IMR-90 (cell line): ENCODE results near the gene BTBD10. TPM values are rescaled to one million over a fixed set of nuclear protein-coding genes. Genes with fewer than 3 reads are reported as not detected.

ENCODE experiments used
- ATAC-seq: fragments of 200-7000 bp; cut with Tn5 transposase; 2 replicates; pipeline ENCODE4 v1.9.1; 2020; ENCODE audit warnings: low read depth, mild to moderate bottlenecking, moderate library complexity
- BruUV-seq: library from RNA; stranded (reverse); fragments of 400-500 nt; replicated peaks from 2 replicates; lab custom pipeline; 2021; lab: Mats Ljungman, UMichigan
- CTCF ChIA-PET: fragments of 300-600 bp; formaldehyde crosslinking; extraction: SDS; loops from one replicate; lab custom pipeline; 2021; ENCODE audit warnings: antibody characterized with exemption; lab: Yijun Ruan, JAX
- POLR2A ChIA-PET: fragments of 300-600 bp; sonication (Branson Sonifier 250); formaldehyde crosslinking; loops from one replicate; lab custom pipeline; 2022; ENCODE audit warnings: antibody characterized with exemption; ENCODE audit not compliant: unreplicated experiment; lab: Charles Lee
- DNase-seq: peaks from one replicate; pipeline ENCODE4 v3.0.0; 2013
- H2AFZ ChIP-seq: replicated peaks from 2 replicates; pipeline ENCODE3; 2013; ENCODE audit warnings: low read length, mild to moderate bottlenecking; ENCODE audit not compliant: poor library complexity
- H2AK5ac ChIP-seq: 2 replicates; pipeline ENCODE4 v1.6.1; 2013; ENCODE audit warnings: low read depth, low read length, inconsistent platforms
- H2AK9ac ChIP-seq: replicated peaks from 2 replicates; pipeline ENCODE3; 2013; ENCODE audit warnings: mild to moderate bottlenecking, low read depth, low read length, moderate library complexity; ENCODE audit not compliant: poor library complexity
- H2BK120ac ChIP-seq: 2 replicates; pipeline ENCODE4 v1.6.1; 2013; ENCODE audit warnings: low read depth, low read length, inconsistent platforms
- H2BK15ac ChIP-seq: 3 replicates; pipeline ENCODE4 v1.6.1; 2013; ENCODE audit warnings: low read depth, low read length, inconsistent platforms
- H2BK20ac ChIP-seq: 2 replicates; pipeline ENCODE4 v1.6.1; 2013; ENCODE audit warnings: low read depth, mild to moderate bottlenecking, inconsistent platforms, low read length, moderate library complexity
- H2BK5ac ChIP-seq: 2 replicates; pipeline ENCODE4 v1.6.1; 2013; ENCODE audit warnings: mild to moderate bottlenecking, low read depth, low read length, inconsistent platforms; ENCODE audit not compliant: poor library complexity, severe bottlenecking
- H3K14ac ChIP-seq: replicated peaks from 2 replicates; pipeline ENCODE4 v1.6.1; 2013; ENCODE audit warnings: low read depth, low read length, inconsistent platforms
- H3K18ac ChIP-seq: 2 replicates; pipeline ENCODE4 v1.6.1; 2013; ENCODE audit warnings: low read depth, low read length, control low read depth
- H3K23ac ChIP-seq: 2 replicates; pipeline ENCODE4 v1.6.1; 2013; ENCODE audit warnings: low read depth, low read length, inconsistent platforms
- H3K27ac ChIP-seq: 2 replicates; pipeline ENCODE4 v1.5.1; 2013; ENCODE audit warnings: mild to moderate bottlenecking, control low read depth, low read length; ENCODE audit not compliant: insufficient read depth
- H3K27me3 ChIP-seq: 2 replicates; pipeline ENCODE4 v1.6.1; 2013; ENCODE audit warnings: low read length; ENCODE audit not compliant: control insufficient read depth, insufficient read depth
- H3K36me3 ChIP-seq: 2 replicates; pipeline ENCODE4 v1.6.1; 2013; ENCODE audit warnings: low read length, mixed read lengths; ENCODE audit not compliant: control insufficient read depth, insufficient read depth
- H3K4ac ChIP-seq: 2 replicates; pipeline ENCODE4 v1.6.1; 2013; ENCODE audit warnings: low read depth, low read length, inconsistent platforms
- H3K4me1 ChIP-seq: 2 replicates; pipeline ENCODE4 v1.6.1; 2013; ENCODE audit warnings: low read length, mixed read lengths; ENCODE audit not compliant: control insufficient read depth, insufficient read depth
- H3K4me2 ChIP-seq: 2 replicates; pipeline ENCODE4 v1.6.1; 2013; ENCODE audit warnings: low read depth, mild to moderate bottlenecking, control low read depth, low read length, moderate library complexity
- H3K4me3 ChIP-seq: 2 replicates; pipeline ENCODE4 v1.5.1; 2013; ENCODE audit warnings: low read depth, mild to moderate bottlenecking, control low read depth, low read length, moderate library complexity; ENCODE audit not compliant: insufficient read depth
- H3K56ac ChIP-seq: 2 replicates; pipeline ENCODE4 v1.6.1; 2013; ENCODE audit warnings: low read length, inconsistent platforms; ENCODE audit not compliant: insufficient read depth; ENCODE audit errors: extremely low read depth
- H3K79me1 ChIP-seq, 2 experiments: 2 replicates each; pipeline ENCODE4 v1.6.1; 2013; ENCODE audit warnings: low read length in 2 of 2, inconsistent platforms in 1 of 2, low read depth in 1 of 2
- H3K9ac ChIP-seq: 2 replicates; pipeline ENCODE4 v1.6.1; 2013; ENCODE audit warnings: low read depth, low read length, control low read depth
- H3K9me1 ChIP-seq: 2 replicates; pipeline ENCODE4 v1.6.1; 2013; ENCODE audit warnings: low read length, inconsistent platforms; ENCODE audit not compliant: insufficient read depth
- H3K9me3 ChIP-seq: 2 replicates; pipeline ENCODE4 v1.6.1; 2013; ENCODE audit warnings: low read length; ENCODE audit not compliant: control insufficient read depth, insufficient read depth
- H4K20me1 ChIP-seq: 2 replicates; pipeline ENCODE4 v1.6.1; 2013; ENCODE audit warnings: low read length, inconsistent platforms; ENCODE audit not compliant: insufficient read depth
- H4K5ac ChIP-seq: 2 replicates; pipeline ENCODE4 v1.6.1; 2013; ENCODE audit warnings: mild to moderate bottlenecking, low read depth, low read length, control low read depth
- H4K8ac ChIP-seq, 2 experiments: 2 replicates each; pipeline ENCODE4 v1.6.1; 2013; ENCODE audit warnings: low read depth in 2 of 2, low read length in 2 of 2, control low read depth in 1 of 2, inconsistent platforms in 1 of 2
- H4K91ac ChIP-seq: 2 replicates; pipeline ENCODE4 v1.6.1; 2013; ENCODE audit warnings: low read depth, low read length, inconsistent platforms; ENCODE audit not compliant: insufficient read depth
- CEBPB ChIP-seq: IDR thresholded peaks from 2 replicates; pipeline ENCODE4 v1.6.1; 2012; ENCODE audit warnings: low read depth, low read length, improper control_type of control experiment
- ELK1 ChIP-seq: fragments of 150-350 bp; IDR thresholded peaks from 2 replicates; pipeline ENCODE4 v1.6.1; 2016; ENCODE audit warnings: low read depth, mild to moderate bottlenecking, low read length, moderate library complexity, borderline replicate concordance
- MAZ ChIP-seq: IDR thresholded peaks from 2 replicates; pipeline ENCODE4 v1.6.1; 2012; ENCODE audit warnings: low read depth, mild to moderate bottlenecking, low read length, improper control_type of control experiment, moderate library complexity, borderline replicate concordance
- POLR2A ChIP-seq: IDR thresholded peaks from 2 replicates; pipeline ENCODE4 v1.6.1; 2012; ENCODE audit warnings: mild to moderate bottlenecking, low read depth, low read length
- RAD21 ChIP-seq: IDR thresholded peaks from 2 replicates; pipeline ENCODE4 v1.6.1; 2012; ENCODE audit warnings: low read length, improper control_type of control experiment
- RCOR1 ChIP-seq: IDR thresholded peaks from 2 replicates; pipeline ENCODE4 v1.6.1; 2012; ENCODE audit warnings: mild to moderate bottlenecking, low read length, improper control_type of control experiment; ENCODE audit not compliant: insufficient replicate concordance
- RFX5 ChIP-seq: IDR thresholded peaks from 2 replicates; pipeline ENCODE4 v1.8.0; 2012; ENCODE audit warnings: low read depth, mild to moderate bottlenecking, low read length, moderate library complexity
- SMC3 ChIP-seq: fragments of 150-350 bp; IDR thresholded peaks from 2 replicates; pipeline ENCODE4 v1.6.1; 2016; ENCODE audit warnings: low read depth, mild to moderate bottlenecking, antibody characterized with exemption, low read length, moderate library complexity
- USF2 ChIP-seq: fragments of 150-350 bp; IDR thresholded peaks from 2 replicates; pipeline ENCODE4 v1.6.1; 2017; ENCODE audit warnings: mild to moderate bottlenecking, antibody characterized with exemption, low read length, low read depth
- WGBS, 2 experiments: methylation state at CpG; one replicate each; pipeline versions ENCODE4 v1.1.5 to v1.1.7; 2013; ENCODE audit warnings: missing lambda C conversion rate in 2 of 2; ENCODE audit not compliant: insufficient read length in 1 of 2; ENCODE audit errors: extremely low coverage in 2 of 2; 5-methylcytosine and 5-hydroxymethylcytosine counted together
- dilution Hi-C: fragments of 300-500 bp; cut with HindIII; formaldehyde crosslinking; loops from one replicate; pipeline ENCODE4 v1.14.3; 2018; ENCODE audit warnings: low sequenced_read_pairs; ENCODE audit not compliant: unreplicated experiment
- in situ Hi-C: fragments of 300-500 bp; cut with MboI; formaldehyde crosslinking; loops from 3 replicates; pipeline ENCODE4 v1.14.3; 2019; ENCODE audit warnings: low sequenced_read_pairs, inconsistent platforms, mixed read lengths
- intact Hi-C: fragments of 100-400 bp; cut with micrococcal nuclease; formaldehyde crosslinking; loops from 2 replicates; pipeline ENCODE4 v1.10.0; 2022
- polyA plus RNA-seq, 3 experiments: library from polyadenylated mRNA; depleted of rRNA; stranded (reverse); fragments of >200 nt; gene quantifications; 2 replicates each; pipeline ENCODE4 v1.2.3, GENCODE V29; 2012; ENCODE audit warnings: low replicate concordance in 1 of 3
- total RNA-seq: library from RNA; depleted of rRNA; stranded (reverse); fragments of >200 nt; gene quantifications from 2 replicates; pipeline ENCODE4 v1.2.3, GENCODE V29; 2012

Gene BTBD10
- total and polyA plus RNA-seq, 2 of the 4 experiments (the other 2 are of a cell fraction) = 32.5 to 59.9 TPM

GRCh38 chr11:13415201-13415600 lies 47.8 kb downstream of the BTBD10 start:
- no peak overlapping the region for H3K4ac ChIP-seq
- ChIA-PET POLR2A (no interaction called here), CTCF (no interaction called here)
- H3K56ac ChIP-seq = no peak overlapping the region
- no peak overlapping the region for H3K14ac ChIP-seq
- no peak for TF ChIP-seq ELK1
- no peak for TF ChIP-seq RCOR1
- TF ChIP-seq SMC3 = no peak
- TF ChIP-seq RFX5 = no peak
- TF ChIP-seq CEBPB = no peak
- no peak for TF ChIP-seq RAD21
- no peak for TF ChIP-seq POLR2A
- no peak for TF ChIP-seq MAZ
- TF ChIP-seq USF2 = no peak
- H3K27me3 ChIP-seq = no peaks in the 10 kb centered on the region
- in situ Hi-C loops = no loop called here
- no peak overlapping the region for H3K4me3 ChIP-seq
- H4K5ac ChIP-seq = no peak overlapping the region
- H4K8ac ChIP-seq = no peak overlapping the region
- H3K4me1 ChIP-seq = no peaks in the 10 kb centered on the region
- H3K9me3 ChIP-seq = no peaks in the 10 kb centered on the region
- H3K18ac ChIP-seq = no peak overlapping the region
- no peak overlapping the region for H3K9ac ChIP-seq
- no peak overlapping the region for H2BK5ac ChIP-seq
- WGBS, 2 experiments = 94% methylated on average over 3 of the region's 3 CpGs; no CpG with 5 or more reads in 1 of the 2 experiments
- H3K4me2 ChIP-seq = no peak overlapping the region
- no peak overlapping the region for H4K91ac ChIP-seq
- BruUV-seq = no TSS peak
- peaks cover 13% of the 10 kb centered on the region for H3K36me3 ChIP-seq
- H2AFZ ChIP-seq = no peak overlapping the region
- no peaks in the 10 kb centered on the region for H3K9me1 ChIP-seq
- no peaks in the 10 kb centered on the region for H4K20me1 ChIP-seq
- H2BK120ac ChIP-seq = no peak overlapping the region
- no peak overlapping the region for H2BK20ac ChIP-seq
- intact Hi-C loops = no loop called here
- ATAC-seq (no peak), DNase-seq (no peak)
- H3K79me1 ChIP-seq = peaks cover 2 to 6% of the 10 kb centered on the region in 2 experiments; a peak in 3 of 4 replicates
- dilution Hi-C loops = no loop called here
- no peak overlapping the region for H2BK15ac ChIP-seq
- no peak overlapping the region for H2AK9ac ChIP-seq
- H3K27ac ChIP-seq = no peak overlapping the region
- no peak overlapping the region for H2AK5ac ChIP-seq
- no peak overlapping the region for H3K23ac ChIP-seq
